WTC11 (cell line): Measurements from ENCODE around the gene RAB3D. TPM values are rescaled to one million over a fixed set of nuclear protein-coding genes. Genes with fewer than 3 reads are reported as not detected.

Experiments
- ATAC-seq: fragments of 200-7000 bp; cut with Tn5 transposase; 2 replicates; pipeline ENCODE4 v1.10.0; 2021; ENCODE audit warnings: mild to moderate bottlenecking, moderate library complexity
- CTCF ChIA-PET: fragments of 300-600 bp; sonication (Branson Sonifier 250); formaldehyde crosslinking; loops from one replicate; lab custom pipeline; 2021; ENCODE audit warnings: antibody characterized with exemption; lab: Charles Lee
- POLR2A ChIA-PET: fragments of 350-600 bp; sonication (Branson Sonifier 250); formaldehyde crosslinking; loops from one replicate; lab custom pipeline; 2021; ENCODE audit warnings: antibody characterized with exemption; lab: Charles Lee
- DNase-seq: peaks from one replicate; pipeline ENCODE4 v3.0.0; 2021; ENCODE audit warnings: low spot score
- H3K27ac Mint-ChIP-seq: 2 replicates; pipeline ENCODE4 v1.8.0; 2021; ENCODE audit warnings: mixed read lengths
- H3K27me3 Mint-ChIP-seq: 2 replicates; pipeline ENCODE4 v1.8.0; 2021; ENCODE audit warnings: low read depth, mild to moderate bottlenecking, moderate library complexity, mixed read lengths
- H3K36me3 Mint-ChIP-seq: 2 replicates; pipeline ENCODE4 v1.8.0; 2021; ENCODE audit warnings: mixed read lengths
- H3K4me1 Mint-ChIP-seq: 2 replicates; pipeline ENCODE4 v1.8.0; 2022; ENCODE audit warnings: mixed read lengths
- H3K4me3 Mint-ChIP-seq: 2 replicates; pipeline ENCODE4 v1.8.0; 2021; ENCODE audit warnings: mild to moderate bottlenecking, moderate library complexity, mixed read lengths
- H3K9me3 Mint-ChIP-seq: 2 replicates; pipeline ENCODE4 v1.8.0; 2021; ENCODE audit warnings: mixed read lengths
- ELF4 ChIP-seq: sonication (generic); formaldehyde crosslinking; IDR thresholded peaks from 2 replicates; pipeline ENCODE4 v1.8.1; 2022; ENCODE audit warnings: low read depth, mild to moderate bottlenecking, moderate library complexity, missing genetic modification reagents
- GABPB1 ChIP-seq: sonication (generic); formaldehyde crosslinking; IDR thresholded peaks from 2 replicates; pipeline ENCODE4 v1.8.1; 2023; ENCODE audit warnings: mild to moderate bottlenecking, missing genetic modification reagents
- JAZF1 ChIP-seq: fragments of 250-450 bp; sonication (Bioruptor Pico); IDR thresholded peaks from 2 replicates; pipeline ENCODE4 v1.9.0; 2021; ENCODE audit warnings: moderate library complexity, mild to moderate bottlenecking, inconsistent platforms
- JUN ChIP-seq: sonication (generic); formaldehyde crosslinking; IDR thresholded peaks from 2 replicates; pipeline ENCODE4 v1.8.0; 2023; ENCODE audit warnings: mild to moderate bottlenecking, missing genetic modification reagents
- MXD4 ChIP-seq: fragments of 250-450 bp; sonication (Bioruptor Pico); IDR thresholded peaks from 2 replicates; pipeline ENCODE4 v1.8.0; 2021; ENCODE audit warnings: mild to moderate bottlenecking, moderate library complexity, borderline replicate concordance
- NR1H2 ChIP-seq: sonication (generic); formaldehyde crosslinking; IDR thresholded peaks from 2 replicates; pipeline ENCODE4 v1.9.0; 2021; ENCODE audit warnings: mild to moderate bottlenecking, moderate library complexity, missing genetic modification reagents
- NR2C2 ChIP-seq: sonication (generic); formaldehyde crosslinking; IDR thresholded peaks from 2 replicates; pipeline ENCODE4 v1.8.0; 2022; ENCODE audit warnings: mild to moderate bottlenecking, missing genetic modification reagents
- OVOL2 ChIP-seq: fragments of 250-450 bp; sonication (Bioruptor Pico); IDR thresholded peaks from 2 replicates; pipeline ENCODE4 v1.9.0; 2021; ENCODE audit warnings: mild to moderate bottlenecking, borderline replicate concordance
- SMAD3 ChIP-seq: sonication (generic); formaldehyde crosslinking; IDR thresholded peaks from 2 replicates; pipeline ENCODE4 v1.8.0; 2022; ENCODE audit warnings: missing genetic modification reagents, mild to moderate bottlenecking, borderline replicate concordance
- SMAD4 ChIP-seq: sonication (generic); formaldehyde crosslinking; IDR thresholded peaks from 2 replicates; pipeline ENCODE4 v1.8.0; 2022; ENCODE audit warnings: mild to moderate bottlenecking, missing genetic modification reagents
- TP53 ChIP-seq: sonication (generic); formaldehyde crosslinking; IDR thresholded peaks from 2 replicates; pipeline ENCODE4 v1.8.1; 2023; ENCODE audit warnings: mild to moderate bottlenecking, missing genetic modification reagents
- ZNF121 ChIP-seq: sonication (generic); formaldehyde crosslinking; IDR thresholded peaks from 2 replicates; pipeline ENCODE4 v1.8.0; 2023; ENCODE audit warnings: missing genetic modification reagents
- ZNF317 ChIP-seq: sonication (generic); formaldehyde crosslinking; IDR thresholded peaks from 2 replicates; pipeline ENCODE4 v1.8.1; 2023; ENCODE audit warnings: low read depth, mild to moderate bottlenecking, moderate library complexity, missing genetic modification reagents, borderline replicate concordance
- ZNF671 ChIP-seq: fragments of 250-450 bp; sonication (Bioruptor Pico); IDR thresholded peaks from 2 replicates; pipeline ENCODE4 v1.8.0; 2021; ENCODE audit warnings: mild to moderate bottlenecking
- total RNA-seq: library from RNA; stranded (reverse); gene quantifications from 3 replicates; pipeline ENCODE4 v1.2.3, GENCODE V29; 2021
- TF ChIP-seq, protein P1 (sequence below): sonication (generic); formaldehyde crosslinking; IDR thresholded peaks from 2 replicates; pipeline ENCODE4 v1.8.1; 2022; ENCODE audit warnings: low read depth, missing genetic modification reagents, borderline replicate concordance
- TF ChIP-seq, protein P2 (sequence below): sonication (generic); formaldehyde crosslinking; IDR thresholded peaks from 2 replicates; pipeline ENCODE4 v1.8.0; 2022; ENCODE audit warnings: mild to moderate bottlenecking, missing genetic modification reagents
- TF ChIP-seq, protein P3 (sequence below): sonication (generic); formaldehyde crosslinking; IDR thresholded peaks from 2 replicates; pipeline ENCODE4 v1.8.0; 2023; ENCODE audit warnings: mild to moderate bottlenecking, missing genetic modification reagents
- TF ChIP-seq, protein P4 (sequence below): sonication (generic); formaldehyde crosslinking; IDR thresholded peaks from 2 replicates; pipeline ENCODE4 v1.8.1; 2023; ENCODE audit warnings: mild to moderate bottlenecking, missing genetic modification reagents
- TF ChIP-seq, protein P5 (sequence below): fragments of 250-450 bp; sonication (Bioruptor Pico); IDR thresholded peaks from 2 replicates; pipeline ENCODE4 v1.9.0; 2021; ENCODE audit warnings: mild to moderate bottlenecking
- TF ChIP-seq, protein P6 (sequence below): sonication (generic); formaldehyde crosslinking; IDR thresholded peaks from 2 replicates; pipeline ENCODE4 v1.8.1; 2023; ENCODE audit warnings: mild to moderate bottlenecking, missing genetic modification reagents

RAB3D gene
- total RNA-seq, 1 experiment from 2014 or later = 18.9 TPM

DNA sequence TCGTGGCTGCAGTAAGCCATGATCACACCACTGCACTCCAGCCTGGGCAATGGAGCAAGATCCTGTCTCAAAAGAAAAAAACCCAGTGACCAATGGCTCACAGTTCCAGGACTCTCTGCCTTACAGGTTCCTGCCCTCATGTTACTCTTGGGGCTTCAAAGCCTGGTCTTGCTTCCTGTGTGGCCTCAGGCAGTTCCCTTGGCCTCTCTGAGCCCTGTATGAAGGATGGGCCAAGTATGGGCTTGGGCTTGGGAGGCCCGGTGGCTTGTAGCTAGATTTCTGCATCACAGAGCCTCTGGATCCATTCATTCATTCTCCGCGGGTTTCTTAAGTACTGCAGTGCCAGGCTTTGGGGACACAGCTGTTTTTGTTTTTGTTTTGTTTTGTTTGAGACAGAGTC is 44.3 kb downstream of the RAB3D start:
- Mint-ChIP-seq H3K4me3 (no peak overlapping the region), H3K27me3 (no peaks in the 10 kb centered on the region; the same call in 1 of the 2 replicates), H3K4me1 (peaks cover 12% of the 10 kb centered on the region), H3K27ac (no peak overlapping the region), H3K9me3 (no peaks in the 10 kb centered on the region), H3K36me3 (no peaks in the 10 kb centered on the region)
- ATAC-seq = no peak
- TF ChIP-seq MXD4 (no peak), OVOL2 (CRISPR knock-in tag) (no peak), NR2C2 (CRISPR knock-in tag) (no peak), ZNF671 (CRISPR knock-in tag) (no peak)
- CTCF ChIA-PET = interaction anchor here (0.5 to 3.1 kb wide), 6 partner anchors 26 to 123 kb away, joined by 3 to 35 read pairs (median 4); partner anchors contain the start of gene EPOR
- POLR2A ChIA-PET = no interaction called here
- DNase-seq = no peak

DNA sequence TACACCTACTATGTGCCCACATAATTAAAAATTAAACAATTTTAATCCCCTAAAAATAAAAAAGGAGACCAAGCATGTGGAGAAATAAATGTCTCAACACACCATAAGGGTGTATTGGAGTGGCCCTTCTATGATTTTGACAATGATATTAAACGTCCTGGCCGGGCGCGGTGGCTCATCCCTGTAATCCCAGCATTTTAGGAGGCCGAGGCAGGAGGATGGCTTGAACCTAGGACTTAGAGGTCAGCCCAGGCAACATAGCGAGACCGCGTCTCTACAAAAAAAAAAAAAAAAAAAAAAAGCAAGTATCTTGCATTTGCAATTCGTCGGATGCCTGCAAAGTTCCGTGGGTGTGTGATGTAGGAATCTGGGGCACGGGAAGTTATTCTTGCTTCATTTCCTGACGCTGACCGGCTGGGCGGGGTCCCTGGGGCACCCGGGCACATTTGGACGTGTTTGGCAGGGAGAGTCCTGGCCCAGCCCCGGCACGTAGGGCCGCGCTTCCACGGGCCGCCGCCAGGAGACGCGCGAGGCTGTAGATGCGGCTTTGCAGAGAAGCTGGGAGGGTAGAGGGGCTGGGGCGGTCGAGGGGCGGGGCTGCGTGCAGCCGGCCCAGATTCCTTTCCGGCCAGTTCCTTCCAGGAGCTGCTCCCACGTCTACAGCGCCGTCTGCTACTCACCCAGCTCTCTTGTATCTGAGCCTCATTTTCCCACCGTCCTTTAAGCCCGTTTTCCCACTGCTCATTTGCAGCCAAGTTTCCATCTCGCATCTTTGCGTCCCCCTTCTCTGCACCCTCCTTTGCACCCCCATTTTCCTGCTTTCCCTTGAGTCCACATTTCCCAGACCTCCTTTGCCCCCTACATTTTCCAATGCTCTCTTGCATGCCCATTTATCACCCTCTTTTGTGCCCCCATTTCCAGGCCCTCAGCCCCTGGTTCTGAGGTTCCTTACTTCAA is 45.7 kb downstream of the RAB3D start:
- Mint-ChIP-seq H3K9me3 (no peaks in the 10 kb centered on the region), H3K4me3 (peak overlapping the region; percentile 61), H3K27ac (peak overlapping the region; percentile 98), H3K27me3 (no peaks in the 10 kb centered on the region; the same call in 1 of the 2 replicates), H3K36me3 (no peaks in the 10 kb centered on the region), H3K4me1 (peaks cover 8% of the 10 kb centered on the region)
- ATAC-seq = peak; percentile 94
- POLR2A ChIA-PET = interaction anchor here (0.6 to 1.0 kb wide), 6 partner anchors 53 to 332 kb away, joined by 3 to 11 read pairs (median 4); partner anchors contain the start of genes CCDC159 and TMEM205
- peak; percentile 99 for DNase-seq
- CTCF ChIA-PET = interaction anchor here (0.6 to 3.1 kb wide), 74 partner anchors 8 to 442 kb away, joined by 3 to 59 read pairs (median 5); partner anchors contain the start of genes CCDC159, ECSIT, ELAVL3 and EPOR
- TF ChIP-seq ELF4 (CRISPR knock-in tag) (no peak), GABPB1 (CRISPR knock-in tag) (peak; percentile 45; the same call in 1 of the 2 replicates), TP53 (CRISPR knock-in tag) (no peak), JAZF1 (CRISPR knock-in tag) (no peak), NR1H2 (no peak), SMAD4 (CRISPR knock-in tag) (no peak), ZNF317 (CRISPR knock-in tag) (no peak), SMAD3 (CRISPR knock-in tag) (no peak), JUN (CRISPR knock-in tag) (no peak), ZNF121 (CRISPR knock-in tag) (no peak)
- TF ChIP-seq, protein P1, sequence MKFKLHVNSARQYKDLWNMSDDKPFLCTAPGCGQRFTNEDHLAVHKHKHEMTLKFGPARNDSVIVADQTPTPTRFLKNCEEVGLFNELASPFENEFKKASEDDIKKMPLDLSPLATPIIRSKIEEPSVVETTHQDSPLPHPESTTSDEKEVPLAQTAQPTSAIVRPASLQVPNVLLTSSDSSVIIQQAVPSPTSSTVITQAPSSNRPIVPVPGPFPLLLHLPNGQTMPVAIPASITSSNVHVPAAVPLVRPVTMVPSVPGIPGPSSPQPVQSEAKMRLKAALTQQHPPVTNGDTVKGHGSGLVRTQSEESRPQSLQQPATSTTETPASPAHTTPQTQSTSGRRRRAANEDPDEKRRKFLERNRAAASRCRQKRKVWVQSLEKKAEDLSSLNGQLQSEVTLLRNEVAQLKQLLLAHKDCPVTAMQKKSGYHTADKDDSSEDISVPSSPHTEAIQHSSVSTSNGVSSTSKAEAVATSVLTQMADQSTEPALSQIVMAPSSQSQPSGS (CRISPR knock-in tag) = no peak
- TF ChIP-seq, protein P2, sequence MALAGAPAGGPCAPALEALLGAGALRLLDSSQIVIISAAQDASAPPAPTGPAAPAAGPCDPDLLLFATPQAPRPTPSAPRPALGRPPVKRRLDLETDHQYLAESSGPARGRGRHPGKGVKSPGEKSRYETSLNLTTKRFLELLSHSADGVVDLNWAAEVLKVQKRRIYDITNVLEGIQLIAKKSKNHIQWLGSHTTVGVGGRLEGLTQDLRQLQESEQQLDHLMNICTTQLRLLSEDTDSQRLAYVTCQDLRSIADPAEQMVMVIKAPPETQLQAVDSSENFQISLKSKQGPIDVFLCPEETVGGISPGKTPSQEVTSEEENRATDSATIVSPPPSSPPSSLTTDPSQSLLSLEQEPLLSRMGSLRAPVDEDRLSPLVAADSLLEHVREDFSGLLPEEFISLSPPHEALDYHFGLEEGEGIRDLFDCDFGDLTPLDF (CRISPR knock-in tag) = no peak
- TF ChIP-seq, protein P3, sequence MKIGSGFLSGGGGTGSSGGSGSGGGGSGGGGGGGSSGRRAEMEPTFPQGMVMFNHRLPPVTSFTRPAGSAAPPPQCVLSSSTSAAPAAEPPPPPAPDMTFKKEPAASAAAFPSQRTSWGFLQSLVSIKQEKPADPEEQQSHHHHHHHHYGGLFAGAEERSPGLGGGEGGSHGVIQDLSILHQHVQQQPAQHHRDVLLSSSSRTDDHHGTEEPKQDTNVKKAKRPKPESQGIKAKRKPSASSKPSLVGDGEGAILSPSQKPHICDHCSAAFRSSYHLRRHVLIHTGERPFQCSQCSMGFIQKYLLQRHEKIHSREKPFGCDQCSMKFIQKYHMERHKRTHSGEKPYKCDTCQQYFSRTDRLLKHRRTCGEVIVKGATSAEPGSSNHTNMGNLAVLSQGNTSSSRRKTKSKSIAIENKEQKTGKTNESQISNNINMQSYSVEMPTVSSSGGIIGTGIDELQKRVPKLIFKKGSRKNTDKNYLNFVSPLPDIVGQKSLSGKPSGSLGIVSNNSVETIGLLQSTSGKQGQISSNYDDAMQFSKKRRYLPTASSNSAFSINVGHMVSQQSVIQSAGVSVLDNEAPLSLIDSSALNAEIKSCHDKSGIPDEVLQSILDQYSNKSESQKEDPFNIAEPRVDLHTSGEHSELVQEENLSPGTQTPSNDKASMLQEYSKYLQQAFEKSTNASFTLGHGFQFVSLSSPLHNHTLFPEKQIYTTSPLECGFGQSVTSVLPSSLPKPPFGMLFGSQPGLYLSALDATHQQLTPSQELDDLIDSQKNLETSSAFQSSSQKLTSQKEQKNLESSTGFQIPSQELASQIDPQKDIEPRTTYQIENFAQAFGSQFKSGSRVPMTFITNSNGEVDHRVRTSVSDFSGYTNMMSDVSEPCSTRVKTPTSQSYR (CRISPR knock-in tag) = no peak
- TF ChIP-seq, protein P4, sequence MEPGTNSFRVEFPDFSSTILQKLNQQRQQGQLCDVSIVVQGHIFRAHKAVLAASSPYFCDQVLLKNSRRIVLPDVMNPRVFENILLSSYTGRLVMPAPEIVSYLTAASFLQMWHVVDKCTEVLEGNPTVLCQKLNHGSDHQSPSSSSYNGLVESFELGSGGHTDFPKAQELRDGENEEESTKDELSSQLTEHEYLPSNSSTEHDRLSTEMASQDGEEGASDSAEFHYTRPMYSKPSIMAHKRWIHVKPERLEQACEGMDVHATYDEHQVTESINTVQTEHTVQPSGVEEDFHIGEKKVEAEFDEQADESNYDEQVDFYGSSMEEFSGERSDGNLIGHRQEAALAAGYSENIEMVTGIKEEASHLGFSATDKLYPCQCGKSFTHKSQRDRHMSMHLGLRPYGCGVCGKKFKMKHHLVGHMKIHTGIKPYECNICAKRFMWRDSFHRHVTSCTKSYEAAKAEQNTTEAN (CRISPR knock-in tag) = no peak
- TF ChIP-seq, protein P5, sequence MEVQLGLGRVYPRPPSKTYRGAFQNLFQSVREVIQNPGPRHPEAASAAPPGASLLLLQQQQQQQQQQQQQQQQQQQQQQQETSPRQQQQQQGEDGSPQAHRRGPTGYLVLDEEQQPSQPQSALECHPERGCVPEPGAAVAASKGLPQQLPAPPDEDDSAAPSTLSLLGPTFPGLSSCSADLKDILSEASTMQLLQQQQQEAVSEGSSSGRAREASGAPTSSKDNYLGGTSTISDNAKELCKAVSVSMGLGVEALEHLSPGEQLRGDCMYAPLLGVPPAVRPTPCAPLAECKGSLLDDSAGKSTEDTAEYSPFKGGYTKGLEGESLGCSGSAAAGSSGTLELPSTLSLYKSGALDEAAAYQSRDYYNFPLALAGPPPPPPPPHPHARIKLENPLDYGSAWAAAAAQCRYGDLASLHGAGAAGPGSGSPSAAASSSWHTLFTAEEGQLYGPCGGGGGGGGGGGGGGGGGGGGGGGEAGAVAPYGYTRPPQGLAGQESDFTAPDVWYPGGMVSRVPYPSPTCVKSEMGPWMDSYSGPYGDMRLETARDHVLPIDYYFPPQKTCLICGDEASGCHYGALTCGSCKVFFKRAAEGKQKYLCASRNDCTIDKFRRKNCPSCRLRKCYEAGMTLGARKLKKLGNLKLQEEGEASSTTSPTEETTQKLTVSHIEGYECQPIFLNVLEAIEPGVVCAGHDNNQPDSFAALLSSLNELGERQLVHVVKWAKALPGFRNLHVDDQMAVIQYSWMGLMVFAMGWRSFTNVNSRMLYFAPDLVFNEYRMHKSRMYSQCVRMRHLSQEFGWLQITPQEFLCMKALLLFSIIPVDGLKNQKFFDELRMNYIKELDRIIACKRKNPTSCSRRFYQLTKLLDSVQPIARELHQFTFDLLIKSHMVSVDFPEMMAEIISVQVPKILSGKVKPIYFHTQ (CRISPR knock-in tag) = no peak
- TF ChIP-seq, protein P6, sequence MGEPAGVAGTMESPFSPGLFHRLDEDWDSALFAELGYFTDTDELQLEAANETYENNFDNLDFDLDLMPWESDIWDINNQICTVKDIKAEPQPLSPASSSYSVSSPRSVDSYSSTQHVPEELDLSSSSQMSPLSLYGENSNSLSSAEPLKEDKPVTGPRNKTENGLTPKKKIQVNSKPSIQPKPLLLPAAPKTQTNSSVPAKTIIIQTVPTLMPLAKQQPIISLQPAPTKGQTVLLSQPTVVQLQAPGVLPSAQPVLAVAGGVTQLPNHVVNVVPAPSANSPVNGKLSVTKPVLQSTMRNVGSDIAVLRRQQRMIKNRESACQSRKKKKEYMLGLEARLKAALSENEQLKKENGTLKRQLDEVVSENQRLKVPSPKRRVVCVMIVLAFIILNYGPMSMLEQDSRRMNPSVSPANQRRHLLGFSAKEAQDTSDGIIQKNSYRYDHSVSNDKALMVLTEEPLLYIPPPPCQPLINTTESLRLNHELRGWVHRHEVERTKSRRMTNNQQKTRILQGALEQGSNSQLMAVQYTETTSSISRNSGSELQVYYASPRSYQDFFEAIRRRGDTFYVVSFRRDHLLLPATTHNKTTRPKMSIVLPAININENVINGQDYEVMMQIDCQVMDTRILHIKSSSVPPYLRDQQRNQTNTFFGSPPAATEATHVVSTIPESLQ (CRISPR knock-in tag) = no peak
